ENCODE results near the gene OR8J1. TPM values are rescaled to one million over a fixed set of nuclear protein-coding genes. Genes with fewer than 3 reads are reported as not detected.

The OR8J1 gene
- not detected for total RNA-seq
- total RNA-seq (2013) = not detected
- 0 to 0.07 (median 0) reads per million in 29 experiments for total RNA-seq

- H3K27ac Mint-ChIP-seq = no peak within 1 kb of the TSS
- no peak within 1 kb of the TSS for H3K27ac ChIP-seq (ENCODE audit: low read length)
- no peak within 1 kb of the TSS for H3K4me3 Mint-ChIP-seq
- ATAC-seq (replicated peaks in 1 of 4) (no peak), DNase-seq (no peak)
- H3K9me3 Mint-ChIP-seq = peaks cover 12 to 15% (median 13%) of the 10 kb centered on the region in 3 donors
- no peaks in the 10 kb centered on the region for H3K36me3 ChIP-seq (ENCODE audit: control insufficient read depth in 2 of 2, extremely low read depth in 1 of 2, insufficient read depth in 1 of 2, low read length in 1 of 2)
- no peaks in the 10 kb centered on the region for H3K9me3 ChIP-seq
- no peak within 1 kb of the TSS for H3K4me3 ChIP-seq (ENCODE audit: control insufficient read depth in 1 of 2, extremely low read depth in 1 of 2, low read length in 1 of 2)
- H3K36me3 Mint-ChIP-seq = no peaks in the 10 kb centered on the region
- no peaks in the 10 kb centered on the region for H3K27me3 Mint-ChIP-seq
- no peaks in the 10 kb centered on the region for H3K4me1 Mint-ChIP-seq
- no CpG with 5 or more reads among the region's 2 CpGs for WGBS (ENCODE audit: insufficient coverage)
- no peaks in the 10 kb centered on the region for H3K4me1 ChIP-seq (ENCODE audit: control insufficient read depth in 1 of 2, extremely low read depth in 1 of 2, insufficient read depth in 2 of 2, low read length in 2 of 2)
- ChIA-PET POLR2A (no interaction called here), CTCF (no interaction called here)
- no peaks in the 10 kb centered on the region for H3K27me3 ChIP-seq (replicated peaks in 1 of 2; ENCODE audit: control insufficient read depth in 2 of 2, extremely low read depth in 1 of 2, insufficient read depth in 2 of 2, low read length in 1 of 2)
These were observed at the start of gene OR8J1 for GRCh38 chr11:56353991-56354390. OR8J1 (plus strand) TSS chr11:56354291; CDS start chr11:56360247, 5,956 bp downstream.

GRCh38 chr11:56307836-56308235 is 46.3 kb upstream of the OR8J1 start:
- whole genome bisulfite sequencing (ENCODE audit: insufficient coverage) = 90% methylated on average over 3 of the region's 3 CpGs
- Histone ChIP-seq H3K4me3 (ENCODE audit: control insufficient read depth in 1 of 2, extremely low read depth in 1 of 2, low read length in 1 of 2) (no peak overlapping the region), H3K27ac (ENCODE audit: low read length) (no peak overlapping the region), H3K36me3 (ENCODE audit: control insufficient read depth in 2 of 2, extremely low read depth in 1 of 2, insufficient read depth in 1 of 2, low read length in 1 of 2) (no peaks in the 10 kb centered on the region), H3K9me3 (no peaks in the 10 kb centered on the region), H3K27me3 (replicated peaks in 1 of 2; ENCODE audit: control insufficient read depth in 2 of 2, extremely low read depth in 1 of 2, insufficient read depth in 2 of 2, low read length in 1 of 2) (no peaks in the 10 kb centered on the region), H3K4me1 (ENCODE audit: control insufficient read depth in 1 of 2, extremely low read depth in 1 of 2, insufficient read depth in 2 of 2, low read length in 2 of 2) (no peaks in the 10 kb centered on the region)
- DNase-seq (no peak), ATAC-seq (replicated peaks in 1 of 4) (no peak)
- Mint-ChIP-seq H3K27ac (no peak overlapping the region), H3K36me3 (no peaks in the 10 kb centered on the region), H3K4me1 (no peaks in the 10 kb centered on the region), H3K4me3 (no peak overlapping the region), H3K9me3 (peaks cover 33 to 44% (median 41%) of the 10 kb centered on the region in 3 donors), H3K27me3 (no peaks in the 10 kb centered on the region)
- ChIA-PET CTCF (no interaction called here), POLR2A (no interaction called here)

- ChIA-PET CTCF (no interaction called here), POLR2A (no interaction called here)
- no peak for DNase-seq
- Histone ChIP-seq H3K4me1 (ENCODE audit: control insufficient read depth in 1 of 2, extremely low read depth in 1 of 2, insufficient read depth in 2 of 2, low read length in 2 of 2) (no peaks in the 10 kb centered on the region), H3K36me3 (ENCODE audit: control insufficient read depth in 2 of 2, extremely low read depth in 1 of 2, insufficient read depth in 1 of 2, low read length in 1 of 2) (no peaks in the 10 kb centered on the region), H3K27me3 (replicated peaks in 1 of 2; ENCODE audit: control insufficient read depth in 2 of 2, extremely low read depth in 1 of 2, insufficient read depth in 2 of 2, low read length in 1 of 2) (no peaks in the 10 kb centered on the region), H3K4me3 (ENCODE audit: control insufficient read depth in 1 of 2, extremely low read depth in 1 of 2, low read length in 1 of 2) (no peak within 1 kb of the TSS), H3K9me3 (no peaks in the 10 kb centered on the region), H3K27ac (ENCODE audit: low read length) (no peak within 1 kb of the TSS)
- no peaks in the 10 kb centered on the region for H3K27me3 Mint-ChIP-seq
- ATAC-seq (replicated peaks in 1 of 4) = no peak
- no peaks in the 10 kb centered on the region for H3K36me3 Mint-ChIP-seq
- H3K9me3 Mint-ChIP-seq = peaks cover 12 to 30% (median 14%) of the 10 kb centered on the region in 3 donors
- H3K4me3 Mint-ChIP-seq = no peak within 1 kb of the TSS
- no peaks in the 10 kb centered on the region for H3K4me1 Mint-ChIP-seq
- no peak within 1 kb of the TSS for H3K27ac Mint-ChIP-seq
These were observed 39.2 kb upstream of the OR8J1 start, which contains the start of gene OR8K3 for GRCh38 chr11:56314844-56315243. OR8K3 (plus strand) TSS chr11:56315144; CDS start chr11:56318307, 3,163 bp downstream.

- Histone ChIP-seq H3K4me1 (ENCODE audit: control insufficient read depth in 1 of 2, extremely low read depth in 1 of 2, insufficient read depth in 2 of 2, low read length in 2 of 2) (no peaks in the 10 kb centered on the region), H3K9me3 (no peaks in the 10 kb centered on the region), H3K36me3 (ENCODE audit: control insufficient read depth in 2 of 2, extremely low read depth in 1 of 2, insufficient read depth in 1 of 2, low read length in 1 of 2) (no peaks in the 10 kb centered on the region), H3K27ac (ENCODE audit: low read length) (no peak overlapping the region), H3K27me3 (replicated peaks in 1 of 2; ENCODE audit: control insufficient read depth in 2 of 2, extremely low read depth in 1 of 2, insufficient read depth in 2 of 2, low read length in 1 of 2) (no peaks in the 10 kb centered on the region), H3K4me3 (ENCODE audit: control insufficient read depth in 1 of 2, extremely low read depth in 1 of 2, low read length in 1 of 2) (no peak overlapping the region)
- H3K9me3 Mint-ChIP-seq = peaks cover 7 to 18% (median 8%) of the 10 kb centered on the region in 3 donors
- H3K36me3 Mint-ChIP-seq = no peaks in the 10 kb centered on the region
- ChIA-PET POLR2A (no interaction called here), CTCF (no interaction called here)
- H3K27ac Mint-ChIP-seq = no peak overlapping the region
- DNase-seq (no peak), ATAC-seq (replicated peaks in 1 of 4) (no peak)
- no peak overlapping the region for H3K4me3 Mint-ChIP-seq
- 88% methylated on average over 26 of the region's 34 CpGs for WGBS (ENCODE audit: insufficient coverage)
- no peaks in the 10 kb centered on the region for H3K27me3 Mint-ChIP-seq
- no peaks in the 10 kb centered on the region for H3K4me1 Mint-ChIP-seq
These were observed 22.1 kb upstream of the OR8J1 start for GRCh38 chr11:56331861-56332491.

- Histone ChIP-seq H3K9me3 (peaks cover 3% of the 10 kb centered on the region), H3K4me1 (ENCODE audit: control insufficient read depth in 1 of 2, extremely low read depth in 1 of 2, insufficient read depth in 2 of 2, low read length in 2 of 2) (no peaks in the 10 kb centered on the region), H3K27ac (ENCODE audit: low read length) (no peak overlapping the region), H3K27me3 (replicated peaks in 1 of 2; ENCODE audit: control insufficient read depth in 2 of 2, extremely low read depth in 1 of 2, insufficient read depth in 2 of 2, low read length in 1 of 2) (no peaks in the 10 kb centered on the region), H3K36me3 (ENCODE audit: control insufficient read depth in 2 of 2, extremely low read depth in 1 of 2, insufficient read depth in 1 of 2, low read length in 1 of 2) (no peaks in the 10 kb centered on the region), H3K4me3 (ENCODE audit: control insufficient read depth in 1 of 2, extremely low read depth in 1 of 2, low read length in 1 of 2) (no peak overlapping the region)
- POLR2A ChIA-PET = no interaction called here
- no peaks in the 10 kb centered on the region for H3K27me3 Mint-ChIP-seq
- H3K27ac Mint-ChIP-seq = no peak overlapping the region
- H3K4me1 Mint-ChIP-seq = no peaks in the 10 kb centered on the region
- 77% methylated on average over 2 of the region's 3 CpGs for WGBS (ENCODE audit: insufficient coverage)
- H3K9me3 Mint-ChIP-seq = peaks cover 7 to 22% (median 13%) of the 10 kb centered on the region in 3 donors
- no peak for ATAC-seq (replicated peaks in 1 of 4)
- H3K36me3 Mint-ChIP-seq = no peaks in the 10 kb centered on the region
- no peak overlapping the region for H3K4me3 Mint-ChIP-seq
- CTCF ChIA-PET = no interaction called here
- no peak for DNase-seq
These were observed 20.9 kb upstream of the OR8J1 start for GRCh38 chr11:56333156-56333555.

GRCh38 chr11:56340289-56340688 is 13.8 kb upstream of the OR8J1 start:
- H3K9me3 Mint-ChIP-seq = peaks cover 22 to 35% (median 28%) of the 10 kb centered on the region in 3 donors
- no peaks in the 10 kb centered on the region for H3K36me3 Mint-ChIP-seq
- H3K27me3 Mint-ChIP-seq = no peaks in the 10 kb centered on the region
- H3K4me1 Mint-ChIP-seq = no peaks in the 10 kb centered on the region
- ChIA-PET CTCF (no interaction called here), POLR2A (no interaction called here)
- Histone ChIP-seq H3K9me3 (peaks cover 3% of the 10 kb centered on the region), H3K27me3 (replicated peaks in 1 of 2; ENCODE audit: control insufficient read depth in 2 of 2, extremely low read depth in 1 of 2, insufficient read depth in 2 of 2, low read length in 1 of 2) (no peaks in the 10 kb centered on the region), H3K27ac (ENCODE audit: low read length) (no peak overlapping the region), H3K36me3 (ENCODE audit: control insufficient read depth in 2 of 2, extremely low read depth in 1 of 2, insufficient read depth in 1 of 2, low read length in 1 of 2) (no peaks in the 10 kb centered on the region), H3K4me3 (ENCODE audit: control insufficient read depth in 1 of 2, extremely low read depth in 1 of 2, low read length in 1 of 2) (no peak overlapping the region), H3K4me1 (ENCODE audit: control insufficient read depth in 1 of 2, extremely low read depth in 1 of 2, insufficient read depth in 2 of 2, low read length in 2 of 2) (no peaks in the 10 kb centered on the region)
- H3K4me3 Mint-ChIP-seq = no peak overlapping the region
- ATAC-seq (replicated peaks in 1 of 4) = no peak
- no peak for DNase-seq
- H3K27ac Mint-ChIP-seq = no peak overlapping the region

GRCh38 chr11:56345739-56346138 is 8.4 kb upstream of the OR8J1 start, which contains the start of gene OR8K1:
OR8K1 (plus strand) TSS chr11:56346039; CDS start chr11:56346039, 0 bp downstream.
- Histone ChIP-seq H3K36me3 (ENCODE audit: control insufficient read depth in 2 of 2, extremely low read depth in 1 of 2, insufficient read depth in 1 of 2, low read length in 1 of 2) (no peaks in the 10 kb centered on the region), H3K9me3 (no peaks in the 10 kb centered on the region), H3K27me3 (replicated peaks in 1 of 2; ENCODE audit: control insufficient read depth in 2 of 2, extremely low read depth in 1 of 2, insufficient read depth in 2 of 2, low read length in 1 of 2) (no peaks in the 10 kb centered on the region), H3K4me1 (ENCODE audit: control insufficient read depth in 1 of 2, extremely low read depth in 1 of 2, insufficient read depth in 2 of 2, low read length in 2 of 2) (no peaks in the 10 kb centered on the region), H3K27ac (ENCODE audit: low read length) (no peak within 1 kb of the TSS), H3K4me3 (ENCODE audit: control insufficient read depth in 1 of 2, extremely low read depth in 1 of 2, low read length in 1 of 2) (no peak within 1 kb of the TSS)
- Mint-ChIP-seq H3K27ac (no peak within 1 kb of the TSS), H3K4me3 (no peak within 1 kb of the TSS), H3K4me1 (no peaks in the 10 kb centered on the region), H3K9me3 (peaks cover 18 to 23% (median 19%) of the 10 kb centered on the region in 3 donors), H3K36me3 (no peaks in the 10 kb centered on the region), H3K27me3 (no peaks in the 10 kb centered on the region)
- WGBS (ENCODE audit: insufficient coverage) = no CpG with 5 or more reads among the region's 1 CpG
- DNase-seq (no peak), ATAC-seq (replicated peaks in 1 of 4) (no peak)
- ChIA-PET CTCF (no interaction called here), POLR2A (no interaction called here)

Data from T-cell (primary cell).